Measurements from ENCODE around the gene TOMM7.

Gene TOMM7

GRCh38 chr7:22822486-22823141 is at the start of gene TOMM7:
Gene TOMM7 (minus strand): TSS chr7:22822849. CDS start chr7:22822779, 70 bp downstream.
- peak; percentile 95 for DNase-seq

- DNase-seq, result no peak
These were observed 49.6 kb upstream of the TOMM7 start for GRCh38 chr7:22872096-22872807.

GRCh38 chr7:22871661-22872060 is 49.0 kb upstream of the TOMM7 start:
- no peak for DNase-seq

- no peak for DNase-seq
These were observed 45.9 kb upstream of the TOMM7 start for GRCh38 chr7:22868509-22868908.

GRCh38 chr7:22867589-22867988 is 44.9 kb upstream of the TOMM7 start:
- DNase-seq, result no peak

- DNase-seq, result no peak
These were observed 44.4 kb upstream of the TOMM7 start for GRCh38 chr7:22867003-22867402.

GRCh38 chr7:22865602-22865960 is 42.9 kb upstream of the TOMM7 start:
- DNase-seq, result no peak

GRCh38 chr7:22864855-22865601 is 42.4 kb upstream of the TOMM7 start:
- DNase-seq, result no peak

GRCh38 chr7:22864301-22864700 is 41.7 kb upstream of the TOMM7 start:
- no peak for DNase-seq

- no peak for DNase-seq
These were observed 40.7 kb upstream of the TOMM7 start for GRCh38 chr7:22863156-22863899.

- no peak for DNase-seq
These were observed 38.9 kb upstream of the TOMM7 start for GRCh38 chr7:22861576-22861975.

- no peak for DNase-seq
These were observed 38.3 kb upstream of the TOMM7 start for GRCh38 chr7:22860784-22861482.

GRCh38 chr7:22860337-22860736 is 37.7 kb upstream of the TOMM7 start:
- DNase-seq, result no peak

- no peak for DNase-seq
These were observed 37.1 kb upstream of the TOMM7 start for GRCh38 chr7:22859641-22860290.

- DNase-seq, result no peak
These were observed 36.3 kb upstream of the TOMM7 start for GRCh38 chr7:22858640-22859561.

- DNase-seq, result no peak
These were observed 35.6 kb upstream of the TOMM7 start for GRCh38 chr7:22858274-22858639.

GRCh38 chr7:22856416-22856815 is 33.8 kb upstream of the TOMM7 start:
- DNase-seq, result no peak

GRCh38 chr7:22855049-22855392 is 32.4 kb upstream of the TOMM7 start:
- peak; percentile 41 for DNase-seq

- DNase-seq, result peak; percentile 41
These were observed 31.8 kb upstream of the TOMM7 start for GRCh38 chr7:22854158-22855048.

GRCh38 chr7:22853674-22854157 is 31.1 kb upstream of the TOMM7 start:
- no peak for DNase-seq
